Transverse colon (tissue), 4 donors: ENCODE results near the gene ANKRD44. TPM values are rescaled to one million over a fixed set of nuclear protein-coding genes. Genes with fewer than 3 reads are reported as not detected.

Source experiments
- DNase-seq: peaks from one replicate; pipeline ENCODE4 v3.0.0-alpha.2; 2019
- H3K27ac ChIP-seq, 4 donors: fragments of 200-600 bp; sonication (generic); 2 replicates each; pipeline ENCODE4 v1.5.1; 2016 to 2018; ENCODE audit warnings: inconsistent platforms in 4 of 4
- H3K27me3 ChIP-seq: fragments of 200-600 bp; sonication (generic); 2 replicates; pipeline ENCODE4 v1.5.1; 2017; ENCODE audit warnings: inconsistent platforms
- H3K36me3 ChIP-seq, 4 donors: fragments of 200-600 bp; sonication (generic); 2 replicates each; pipeline ENCODE4 v1.5.1; 2017 to 2019; ENCODE audit warnings: inconsistent platforms in 4 of 4
- H3K4me1 ChIP-seq, 4 donors: fragments of 200-600 bp; sonication (generic); 2 replicates each; pipeline ENCODE4 v1.5.1; 2017 to 2020; ENCODE audit warnings: inconsistent platforms in 4 of 4
- H3K4me3 ChIP-seq, 4 donors: fragments of 200-600 bp; sonication (generic); 1 replicate in 1 of 4; 2 replicates in 3 of 4; pipeline versions ENCODE4 v1.5.1 to v1.6.1; 2017 to 2019; ENCODE audit warnings: inconsistent platforms in 4 of 4
- H3K9me3 ChIP-seq, 2 donors: fragments of 200-600 bp; sonication (generic); 2 replicates each; pipeline ENCODE4 v1.5.1; 2017 to 2019; ENCODE audit warnings: inconsistent platforms in 2 of 2
- EP300 ChIP-seq: sonication (generic); formaldehyde crosslinking; IDR thresholded peaks from one replicate; pipeline ENCODE4 v1.6.1; 2017; ENCODE audit warnings: antibody characterized with exemption, low read depth
- POLR2A ChIP-seq: fragments of 450-650 bp; IDR thresholded peaks from one replicate; pipeline ENCODE4 v1.6.1; 2016; ENCODE audit warnings: antibody characterized with exemption, mild to moderate bottlenecking, moderate library complexity
- POLR2AphosphoS5 ChIP-seq, 3 donors: sonication (generic); formaldehyde crosslinking; IDR thresholded peaks; one replicate each; pipeline ENCODE4 v1.6.1; 2016; ENCODE audit warnings: antibody characterized with exemption in 3 of 3
- WGBS, 2 donors: methylation state at CpG; one replicate each; pipeline ENCODE4 v1.1.5; 2018; ENCODE audit warnings: low coverage in 1 of 2; 5-methylcytosine and 5-hydroxymethylcytosine counted together
- in situ Hi-C, 4 donors: fragments of 200-750 bp; cut with MboI; loops; one replicate each; pipeline versions ENCODE4 v1.15.0 to v1.15.1; 2017; ENCODE audit warnings: low sequenced_read_pairs in 3 of 4, low pct_ligation_motif_present in 1 of 4, low pct_unique_long_range_greater_than_20kb in 1 of 4
- intact Hi-C: fragments of 100-400 bp; cut with DNase I; formaldehyde crosslinking; loops from one replicate; pipeline ENCODE4 v1.15.1; 2023; ENCODE audit warnings: low total_unique reads
- total RNA-seq, 4 donors: library from RNA; depleted of rRNA; stranded (reverse); fragments of >200 nt; gene quantifications; one replicate each; pipeline ENCODE4 v1.1.0, GENCODE V29; 2016
- TF ChIP-seq, protein P1 (sequence below), 5 experiments: fragments of 200-600 bp in 3 of 5; fragments of 450-650 bp in 2 of 5; sonication (generic) in 3 of 5; IDR thresholded peaks; 1 replicate in 2 of 5; 2 replicates in 3 of 5; pipeline ENCODE4 v1.5.1; 2016 to 2017; ENCODE audit warnings: antibody characterized with exemption in 5 of 5, inconsistent platforms in 3 of 5, mild to moderate bottlenecking in 2 of 5, moderate library complexity in 1 of 5

Gene ANKRD44
- total RNA-seq, 4 donors from 2014 or later: 13.9 to 46.8 (median 27.5) TPM

DNA sequence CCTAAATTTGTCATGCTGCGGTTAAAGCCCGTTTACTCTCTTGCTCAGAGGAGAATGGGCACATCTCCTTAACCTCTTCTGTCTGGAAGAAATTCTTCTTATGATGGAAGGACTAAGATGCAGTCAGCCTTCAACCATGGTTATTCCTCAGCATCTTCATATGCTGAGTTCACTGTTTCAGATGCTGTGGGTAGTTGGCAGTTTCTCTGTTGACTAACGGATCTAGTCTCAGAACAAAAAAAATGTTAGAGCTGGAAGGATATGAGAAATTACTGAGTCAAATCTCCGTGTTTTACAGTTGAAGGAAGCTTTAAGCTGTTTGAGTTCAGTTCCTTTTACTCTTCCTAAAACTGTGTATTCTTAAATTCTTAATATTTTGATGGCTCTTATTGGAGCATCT lies 340.5 kb downstream of the ANKRD44 start:
- DNase-seq: no peak
- Histone ChIP-seq H3K9me3 (no peaks in the 10 kb centered on the region), H3K4me3 (no peak overlapping the region), H3K4me1 (peaks cover 0 to 19% (median 5%) of the 10 kb centered on the region in 4 donors), H3K27ac (no peak overlapping the region), H3K27me3 (no peaks in the 10 kb centered on the region), H3K36me3 (no peaks in the 10 kb centered on the region)
- WGBS, 2 donors: 69 to 85% methylated on average over 4 of the region's 4 CpGs
- TF ChIP-seq EP300: no peak
- no peak for TF ChIP-seq POLR2AphosphoS5 (IDR thresholded peaks at IDR 0.05)
- TF ChIP-seq POLR2A: no peak
- TF ChIP-seq, protein P1, sequence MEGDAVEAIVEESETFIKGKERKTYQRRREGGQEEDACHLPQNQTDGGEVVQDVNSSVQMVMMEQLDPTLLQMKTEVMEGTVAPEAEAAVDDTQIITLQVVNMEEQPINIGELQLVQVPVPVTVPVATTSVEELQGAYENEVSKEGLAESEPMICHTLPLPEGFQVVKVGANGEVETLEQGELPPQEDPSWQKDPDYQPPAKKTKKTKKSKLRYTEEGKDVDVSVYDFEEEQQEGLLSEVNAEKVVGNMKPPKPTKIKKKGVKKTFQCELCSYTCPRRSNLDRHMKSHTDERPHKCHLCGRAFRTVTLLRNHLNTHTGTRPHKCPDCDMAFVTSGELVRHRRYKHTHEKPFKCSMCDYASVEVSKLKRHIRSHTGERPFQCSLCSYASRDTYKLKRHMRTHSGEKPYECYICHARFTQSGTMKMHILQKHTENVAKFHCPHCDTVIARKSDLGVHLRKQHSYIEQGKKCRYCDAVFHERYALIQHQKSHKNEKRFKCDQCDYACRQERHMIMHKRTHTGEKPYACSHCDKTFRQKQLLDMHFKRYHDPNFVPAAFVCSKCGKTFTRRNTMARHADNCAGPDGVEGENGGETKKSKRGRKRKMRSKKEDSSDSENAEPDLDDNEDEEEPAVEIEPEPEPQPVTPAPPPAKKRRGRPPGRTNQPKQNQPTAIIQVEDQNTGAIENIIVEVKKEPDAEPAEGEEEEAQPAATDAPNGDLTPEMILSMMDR (IDR thresholded peaks at IDR 0.05): no peak
- in situ Hi-C loops (no loop called here), intact Hi-C loops (no loop called here)

- TF ChIP-seq, protein P1 (IDR thresholded peaks at IDR 0.05): no peak
- TF ChIP-seq POLR2AphosphoS5 (IDR thresholded peaks at IDR 0.05): no peak
- no peak for TF ChIP-seq POLR2A
- no peak for TF ChIP-seq EP300
- Histone ChIP-seq H3K27me3 (no peaks in the 10 kb centered on the region), H3K9me3 (no peaks in the 10 kb centered on the region), H3K27ac (no peak overlapping the region), H3K4me1 (peaks cover 0 to 19% (median 5%) of the 10 kb centered on the region in 4 donors), H3K36me3 (no peaks in the 10 kb centered on the region), H3K4me3 (no peak overlapping the region)
- DNase-seq: no peak
- 96 to 100% methylated on average over 1 of the region's 1 CpG for WGBS, 2 donors
- in situ Hi-C loops: no loop called here
- intact Hi-C loops: no loop called here
These were observed 342.1 kb downstream of the ANKRD44 start for GRCh38 chr2:196968516-196968915.

DNA sequence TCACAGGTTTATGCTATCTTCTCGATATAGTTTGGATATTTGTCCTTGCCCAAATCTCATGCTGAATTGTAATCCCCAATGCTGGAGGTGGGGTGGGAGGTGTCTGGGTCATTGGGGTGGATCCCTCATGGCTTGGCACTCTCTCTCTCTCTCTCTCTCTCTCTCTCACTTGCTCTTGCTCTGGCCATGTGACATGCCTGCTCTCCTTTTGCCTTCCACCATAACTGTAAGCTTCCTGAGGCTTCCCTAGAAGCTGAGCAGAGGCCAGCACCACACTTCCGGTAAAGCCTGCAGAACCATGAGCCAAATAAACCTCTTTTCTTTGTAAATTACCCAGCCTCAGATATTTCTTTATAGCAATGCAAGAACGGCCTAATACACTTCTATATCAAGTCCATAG lies 342.8 kb downstream of the ANKRD44 start:
- Histone ChIP-seq H3K27me3 (no peaks in the 10 kb centered on the region), H3K9me3 (no peaks in the 10 kb centered on the region), H3K36me3 (no peaks in the 10 kb centered on the region), H3K4me1 (peaks cover 0 to 19% (median 5%) of the 10 kb centered on the region in 4 donors), H3K27ac (no peak overlapping the region), H3K4me3 (no peak overlapping the region)
- intact Hi-C loops: no loop called here
- TF ChIP-seq POLR2AphosphoS5 (IDR thresholded peaks at IDR 0.05): no peak
- no peak for TF ChIP-seq POLR2A
- TF ChIP-seq EP300: no peak
- WGBS, 2 donors: 81 to 82% methylated on average over 3 of the region's 3 CpGs
- DNase-seq: no peak
- in situ Hi-C loops: no loop called here

GRCh38 chr2:196967116-196967515 lies 343.5 kb downstream of the ANKRD44 start:
- no peaks in the 10 kb centered on the region for H3K36me3 ChIP-seq
- peak overlapping the region in 2 of 4 donors; percentile 3 to 21 for H3K4me3 ChIP-seq
- H3K4me1 ChIP-seq: peaks cover 0 to 19% (median 5%) of the 10 kb centered on the region in 4 donors
- H3K27ac ChIP-seq: peak overlapping the region in 3 of 4 donors; percentile 33 to 72 (median 46)
- TF ChIP-seq POLR2A (no peak), EP300 (no peak), POLR2AphosphoS5 (IDR thresholded peaks at IDR 0.05) (no peak)
- TF ChIP-seq, protein P1 (IDR thresholded peaks at IDR 0.05): no peak
- in situ Hi-C loops: no loop called here
- no peaks in the 10 kb centered on the region for H3K27me3 ChIP-seq
- no peak for DNase-seq
- 48 to 65% methylated on average over 7 of the region's 7 CpGs for WGBS, 2 donors
- no peaks in the 10 kb centered on the region for H3K9me3 ChIP-seq
- intact Hi-C loops: no loop called here

- intact Hi-C loops: no loop called here
- 37 to 58% methylated on average over 3 of the region's 3 CpGs for WGBS, 2 donors
- DNase-seq: peak; percentile 18
- no peaks in the 10 kb centered on the region for H3K27me3 ChIP-seq
- no peaks in the 10 kb centered on the region for H3K36me3 ChIP-seq
- in situ Hi-C loops: no loop called here
- no peak overlapping the region for H3K4me3 ChIP-seq
- no peaks in the 10 kb centered on the region for H3K9me3 ChIP-seq
- TF ChIP-seq POLR2A: no peak
- TF ChIP-seq, protein P1 (IDR thresholded peaks at IDR 0.05): no peak
- no peak for TF ChIP-seq POLR2AphosphoS5 (IDR thresholded peaks at IDR 0.05)
- TF ChIP-seq EP300: no peak
- H3K4me1 ChIP-seq: peaks cover 0 to 19% (median 5%) of the 10 kb centered on the region in 4 donors
- peak overlapping the region; percentile 1 to 72 (median 40) for H3K27ac ChIP-seq
These were observed 344.5 kb downstream of the ANKRD44 start for GRCh38 chr2:196966061-196966460.
